GM23338 (cell line): ENCODE data around the gene ADGRG6. TPM values are rescaled to one million over a fixed set of nuclear protein-coding genes. Genes with fewer than 3 reads are reported as not detected.

Experiments
- ATAC-seq: fragments of 200-7000 bp; cut with Tn5 transposase; 3 replicates; pipeline ENCODE4 v1.9.1; 2020
- DNase-seq: peaks from one replicate; pipeline ENCODE4 v3.0.0-alpha.2; 2015; ENCODE audit warnings: low spot score
- H2AFZ ChIP-seq: fragments of 200-600 bp; sonication (generic); 2 replicates; pipeline ENCODE4 v1.8.0; 2016; ENCODE audit warnings: antibody characterized with exemption, mild to moderate bottlenecking, moderate library complexity
- H3F3A ChIP-seq: fragments of 200-600 bp; sonication (generic); replicated peaks from 2 replicates; pipeline ENCODE4 v1.8.0; 2017; ENCODE audit warnings: antibody characterized with exemption, mixed run types, low read depth
- H3K27ac ChIP-seq: fragments of 200-600 bp; sonication (generic); 2 replicates; pipeline ENCODE4 v1.6.1; 2016; ENCODE audit warnings: low read depth
- H3K27me3 ChIP-seq: fragments of 200-600 bp; sonication (generic); 2 replicates; pipeline ENCODE4 v1.8.0; 2016; ENCODE audit warnings: mild to moderate bottlenecking, mixed run types, moderate library complexity; ENCODE audit not compliant: insufficient read depth
- H3K36me3 ChIP-seq: fragments of 200-600 bp; sonication (generic); 2 replicates; pipeline ENCODE4 v1.8.0; 2016; ENCODE audit warnings: mild to moderate bottlenecking; ENCODE audit not compliant: insufficient read depth
- H3K4me1 ChIP-seq: fragments of 200-600 bp; sonication (generic); 2 replicates; pipeline ENCODE4 v1.8.0; 2016; ENCODE audit warnings: mild to moderate bottlenecking, moderate library complexity; ENCODE audit not compliant: insufficient read depth
- H3K4me2 ChIP-seq: fragments of 200-600 bp; sonication (generic); 2 replicates; pipeline ENCODE4 v1.7.1; 2017; ENCODE audit warnings: mixed run types
- H3K4me3 ChIP-seq: fragments of 200-600 bp; sonication (generic); 2 replicates; pipeline ENCODE4 v1.6.1; 2016; ENCODE audit warnings: mixed run types
- H3K79me2 ChIP-seq: fragments of 200-600 bp; sonication (generic); replicated peaks from 2 replicates; pipeline ENCODE4 v1.8.0; 2017; ENCODE audit warnings: mild to moderate bottlenecking; ENCODE audit not compliant: insufficient read depth
- H3K9me2 ChIP-seq: fragments of 200-600 bp; sonication (generic); 2 replicates; pipeline ENCODE4 v1.8.0; 2017; ENCODE audit not compliant: insufficient read depth
- H4K20me1 ChIP-seq: fragments of 200-600 bp; sonication (generic); replicated peaks from 2 replicates; pipeline ENCODE4 v1.8.0; 2017; ENCODE audit warnings: mild to moderate bottlenecking; ENCODE audit not compliant: insufficient read depth
- H3K27ac Mint-ChIP-seq: 2 replicates; pipeline ENCODE4 v1.8.0; 2020; ENCODE audit warnings: inconsistent platforms, mild to moderate bottlenecking, moderate library complexity, mixed read lengths
- H3K27me3 Mint-ChIP-seq: 3 replicates; pipeline ENCODE4 v1.8.0; 2022; ENCODE audit warnings: low read depth, mild to moderate bottlenecking, moderate library complexity, mixed read lengths, inconsistent platforms; ENCODE audit not compliant: insufficient read depth, poor library complexity
- H3K36me3 Mint-ChIP-seq: 3 replicates; pipeline ENCODE4 v1.8.0; 2021; ENCODE audit warnings: low read depth, mild to moderate bottlenecking, inconsistent platforms, moderate library complexity, mixed read lengths
- H3K4me1 Mint-ChIP-seq: 3 replicates; pipeline ENCODE4 v1.8.0; 2020; ENCODE audit warnings: mild to moderate bottlenecking, inconsistent platforms, mixed read lengths
- H3K4me3 Mint-ChIP-seq: 3 replicates; pipeline ENCODE4 v1.8.0; 2021; ENCODE audit warnings: moderate library complexity, mild to moderate bottlenecking, inconsistent platforms, mixed read lengths
- H3K9me3 Mint-ChIP-seq: 3 replicates; pipeline ENCODE4 v1.8.0; 2020; ENCODE audit warnings: moderate library complexity, mild to moderate bottlenecking, inconsistent platforms, mixed read lengths
- CREB1 ChIP-seq: fragments of 250-450 bp; sonication (Bioruptor Pico); IDR thresholded peaks from 2 replicates; pipeline ENCODE4 v1.5.0; 2020; ENCODE audit warnings: low read depth, mild to moderate bottlenecking, moderate library complexity
- EZH2 ChIP-seq: fragments of 200-600 bp; sonication (generic); IDR thresholded peaks from one replicate; pipeline ENCODE4 v1.8.0; 2017; ENCODE audit warnings: antibody characterized with exemption, mild to moderate bottlenecking, low read depth; ENCODE audit not compliant: unreplicated experiment
- JUNB ChIP-seq: IDR thresholded peaks from one replicate; pipeline ENCODE4 v1.6.1; 2016; ENCODE audit warnings: antibody characterized with exemption; ENCODE audit not compliant: unreplicated experiment
- NANOG ChIP-seq: IDR thresholded peaks from 2 replicates; pipeline ENCODE4 v1.6.1; 2016; ENCODE audit warnings: antibody characterized with exemption, borderline replicate concordance
- STAT1 ChIP-seq: IDR thresholded peaks from one replicate; pipeline ENCODE4 v1.6.1; 2016; ENCODE audit warnings: antibody characterized with exemption; ENCODE audit not compliant: unreplicated experiment
- ZNF114 ChIP-seq: fragments of 250-450 bp; sonication (Bioruptor Pico); IDR thresholded peaks from 2 replicates; pipeline ENCODE4 v1.5.0; 2020; ENCODE audit warnings: mild to moderate bottlenecking, moderate library complexity
- ZNF331 ChIP-seq: fragments of 250-450 bp; sonication (Bioruptor Pico); IDR thresholded peaks from 2 replicates; pipeline ENCODE4 v1.5.0; 2020; ENCODE audit warnings: low read depth, mild to moderate bottlenecking, moderate library complexity
- polyA plus RNA-seq: library from polyadenylated mRNA; unstranded; fragments of >200 nt; fragmentation: Nextera tagmentation; extraction: Ambion mirVana; gene quantifications from 2 replicates; pipeline ENCODE4 v1.2.1, GENCODE V29; 2016
- total RNA-seq: library from RNA; depleted of rRNA; stranded (reverse); fragments of >200 nt; shearing (Covaris generic); gene quantifications from 2 replicates; pipeline ENCODE4 v1.2.3, GENCODE V29; 2014
- TF ChIP-seq, protein P1 (sequence below): fragments of 250-450 bp; sonication (Bioruptor Pico); IDR thresholded peaks from 2 replicates; pipeline ENCODE4 v1.5.0; 2020; ENCODE audit warnings: mild to moderate bottlenecking, moderate library complexity
- TF ChIP-seq, protein P2 (sequence below): IDR thresholded peaks from one replicate; pipeline ENCODE4 v1.6.1; 2018; ENCODE audit warnings: antibody characterized with exemption; ENCODE audit not compliant: unreplicated experiment
- TF ChIP-seq, protein P3 (sequence below): IDR thresholded peaks from 2 replicates; pipeline ENCODE4 v1.6.1; 2016; ENCODE audit warnings: antibody characterized with exemption
- TF ChIP-seq, protein P4 (sequence below), 2 experiments: fragments of 200-600 bp in 1 of 2; sonication (generic) in 1 of 2; conservative IDR thresholded peaks; 2 replicates each; pipeline versions ENCODE4 v1.5.1 to v1.6.1; 2016 to 2017; ENCODE audit warnings: antibody characterized with exemption in 2 of 2, low read depth in 2 of 2, mild to moderate bottlenecking in 2 of 2, moderate library complexity in 1 of 2

Gene ADGRG6
- total and polyA plus RNA-seq, 2 experiments from 2014 or later, result 1.3 to 7.7 TPM

DNA sequence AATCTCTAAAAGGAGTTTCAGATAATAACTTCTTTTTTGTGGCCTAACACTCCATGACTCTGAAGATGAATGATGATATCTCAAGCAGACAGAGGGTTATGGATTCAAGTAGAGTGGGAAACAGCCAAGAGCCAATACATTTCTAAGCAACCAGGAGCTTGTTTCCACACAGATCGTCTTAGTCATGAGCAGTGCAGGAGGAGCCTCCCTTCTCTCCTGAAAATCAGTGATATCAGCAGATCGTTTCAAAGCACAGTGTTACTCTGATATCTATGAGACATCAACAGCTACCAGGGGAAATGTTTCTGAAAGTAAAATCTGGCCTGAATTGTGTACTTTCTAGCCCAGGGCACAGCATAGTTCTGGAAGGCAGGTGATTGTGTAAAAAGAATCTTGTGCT is 11.5 kb downstream of the ADGRG6 start (continued):
- TF ChIP-seq, protein P1, sequence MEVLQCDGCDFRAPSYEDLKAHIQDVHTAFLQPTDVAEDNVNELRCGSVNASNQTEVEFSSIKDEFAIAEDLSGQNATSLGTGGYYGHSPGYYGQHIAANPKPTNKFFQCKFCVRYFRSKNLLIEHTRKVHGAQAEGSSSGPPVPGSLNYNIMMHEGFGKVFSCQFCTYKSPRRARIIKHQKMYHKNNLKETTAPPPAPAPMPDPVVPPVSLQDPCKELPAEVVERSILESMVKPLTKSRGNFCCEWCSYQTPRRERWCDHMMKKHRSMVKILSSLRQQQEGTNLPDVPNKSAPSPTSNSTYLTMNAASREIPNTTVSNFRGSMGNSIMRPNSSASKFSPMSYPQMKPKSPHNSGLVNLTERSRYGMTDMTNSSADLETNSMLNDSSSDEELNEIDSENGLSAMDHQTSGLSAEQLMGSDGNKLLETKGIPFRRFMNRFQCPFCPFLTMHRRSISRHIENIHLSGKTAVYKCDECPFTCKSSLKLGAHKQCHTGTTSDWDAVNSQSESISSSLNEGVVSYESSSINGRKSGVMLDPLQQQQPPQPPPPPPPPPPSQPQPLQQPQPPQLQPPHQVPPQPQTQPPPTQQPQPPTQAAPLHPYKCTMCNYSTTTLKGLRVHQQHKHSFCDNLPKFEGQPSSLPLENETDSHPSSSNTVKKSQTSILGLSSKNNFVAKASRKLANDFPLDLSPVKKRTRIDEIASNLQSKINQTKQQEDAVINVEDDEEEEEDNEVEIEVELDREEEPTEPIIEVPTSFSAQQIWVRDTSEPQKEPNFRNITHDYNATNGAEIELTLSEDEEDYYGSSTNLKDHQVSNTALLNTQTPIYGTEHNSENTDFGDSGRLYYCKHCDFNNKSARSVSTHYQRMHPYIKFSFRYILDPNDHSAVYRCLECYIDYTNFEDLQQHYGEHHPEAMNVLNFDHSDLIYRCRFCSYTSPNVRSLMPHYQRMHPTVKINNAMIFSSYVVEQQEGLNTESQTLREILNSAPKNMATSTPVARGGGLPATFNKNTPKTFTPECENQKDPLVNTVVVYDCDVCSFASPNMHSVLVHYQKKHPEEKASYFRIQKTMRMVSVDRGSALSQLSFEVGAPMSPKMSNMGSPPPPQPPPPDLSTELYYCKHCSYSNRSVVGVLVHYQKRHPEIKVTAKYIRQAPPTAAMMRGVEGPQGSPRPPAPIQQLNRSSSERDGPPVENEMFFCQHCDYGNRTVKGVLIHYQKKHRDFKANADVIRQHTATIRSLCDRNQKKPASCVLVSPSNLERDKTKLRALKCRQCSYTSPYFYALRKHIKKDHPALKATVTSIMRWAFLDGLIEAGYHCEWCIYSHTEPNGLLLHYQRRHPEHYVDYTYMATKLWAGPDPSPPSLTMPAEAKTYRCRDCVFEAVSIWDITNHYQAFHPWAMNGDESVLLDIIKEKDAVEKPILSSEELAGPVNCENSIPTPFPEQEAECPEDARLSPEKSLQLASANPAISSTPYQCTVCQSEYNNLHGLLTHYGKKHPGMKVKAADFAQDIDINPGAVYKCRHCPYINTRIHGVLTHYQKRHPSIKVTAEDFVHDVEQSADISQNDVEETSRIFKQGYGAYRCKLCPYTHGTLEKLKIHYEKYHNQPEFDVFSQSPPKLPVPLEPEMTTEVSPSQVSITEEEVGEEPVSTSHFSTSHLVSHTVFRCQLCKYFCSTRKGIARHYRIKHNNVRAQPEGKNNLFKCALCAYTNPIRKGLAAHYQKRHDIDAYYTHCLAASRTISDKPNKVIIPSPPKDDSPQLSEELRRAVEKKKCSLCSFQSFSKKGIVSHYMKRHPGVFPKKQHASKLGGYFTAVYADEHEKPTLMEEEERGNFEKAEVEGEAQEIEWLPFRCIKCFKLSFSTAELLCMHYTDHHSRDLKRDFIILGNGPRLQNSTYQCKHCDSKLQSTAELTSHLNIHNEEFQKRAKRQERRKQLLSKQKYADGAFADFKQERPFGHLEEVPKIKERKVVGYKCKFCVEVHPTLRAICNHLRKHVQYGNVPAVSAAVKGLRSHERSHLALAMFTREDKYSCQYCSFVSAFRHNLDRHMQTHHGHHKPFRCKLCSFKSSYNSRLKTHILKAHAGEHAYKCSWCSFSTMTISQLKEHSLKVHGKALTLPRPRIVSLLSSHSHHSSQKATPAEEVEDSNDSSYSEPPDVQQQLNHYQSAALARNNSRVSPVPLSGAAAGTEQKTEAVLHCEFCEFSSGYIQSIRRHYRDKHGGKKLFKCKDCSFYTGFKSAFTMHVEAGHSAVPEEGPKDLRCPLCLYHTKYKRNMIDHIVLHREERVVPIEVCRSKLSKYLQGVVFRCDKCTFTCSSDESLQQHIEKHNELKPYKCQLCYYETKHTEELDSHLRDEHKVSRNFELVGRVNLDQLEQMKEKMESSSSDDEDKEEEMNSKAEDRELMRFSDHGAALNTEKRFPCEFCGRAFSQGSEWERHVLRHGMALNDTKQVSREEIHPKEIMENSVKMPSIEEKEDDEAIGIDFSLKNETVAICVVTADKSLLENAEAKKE (CRISPR knock-in tag), result no peak

DNA sequence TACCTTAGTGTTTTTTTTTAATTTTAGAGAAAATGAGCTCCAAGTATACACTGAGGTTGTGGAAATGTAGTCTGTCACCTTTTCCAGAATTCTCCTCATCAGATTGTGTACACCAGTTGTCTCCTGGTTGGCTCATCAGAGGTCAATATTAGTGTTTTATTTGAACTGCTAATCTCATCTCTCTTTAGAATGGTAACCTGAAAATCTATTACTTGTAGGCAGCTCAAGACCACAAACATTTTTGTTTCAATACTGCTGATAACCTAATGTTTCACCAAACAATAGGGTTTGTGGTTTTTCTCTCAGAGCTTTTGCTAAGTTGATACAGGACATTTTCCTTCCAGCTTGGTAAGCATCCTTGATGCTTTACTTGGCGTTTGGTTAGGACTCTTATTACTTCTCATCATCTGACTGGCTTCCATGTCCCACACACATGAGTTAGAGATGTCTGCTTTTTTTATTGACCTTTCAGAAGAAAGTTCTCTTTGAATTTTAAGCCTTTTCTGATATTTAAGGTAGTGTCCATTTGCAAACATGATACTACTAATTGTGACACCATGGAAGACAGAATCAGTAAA is 15.1 kb downstream of the ADGRG6 start:
- Mint-ChIP-seq H3K9me3 (no peaks in the 10 kb centered on the region; the same call in 2 of the 3 replicates), H3K27me3 (no peaks in the 10 kb centered on the region), H3K4me1 (peaks cover 9% of the 10 kb centered on the region), H3K27ac (no peak overlapping the region), H3K36me3 (no peaks in the 10 kb centered on the region), H3K4me3 (no peak overlapping the region)
- H3K4me2 ChIP-seq, result no peak overlapping the region
- no peak overlapping the region for H3K4me3 ChIP-seq
- H2AFZ ChIP-seq, result no peak overlapping the region
- no peaks in the 10 kb centered on the region for H3K79me2 ChIP-seq
- ATAC-seq (no peak), DNase-seq (no peak)
- H3K9me2 ChIP-seq, result 0 out of 2 replicates have a peak, but pooled peaks cover 3% of the 10 kb centered on the region
- no peaks in the 10 kb centered on the region for H4K20me1 ChIP-seq
- H3F3A ChIP-seq, result no peaks in the 10 kb centered on the region
- TF ChIP-seq ZNF114 (CRISPR knock-in tag) (no peak), ZNF331 (CRISPR knock-in tag) (no peak), EZH2 (no peak), STAT1 (no peak), CREB1 (CRISPR knock-in tag) (no peak), JUNB (no peak), NANOG (no peak)
- TF ChIP-seq, protein P2, sequence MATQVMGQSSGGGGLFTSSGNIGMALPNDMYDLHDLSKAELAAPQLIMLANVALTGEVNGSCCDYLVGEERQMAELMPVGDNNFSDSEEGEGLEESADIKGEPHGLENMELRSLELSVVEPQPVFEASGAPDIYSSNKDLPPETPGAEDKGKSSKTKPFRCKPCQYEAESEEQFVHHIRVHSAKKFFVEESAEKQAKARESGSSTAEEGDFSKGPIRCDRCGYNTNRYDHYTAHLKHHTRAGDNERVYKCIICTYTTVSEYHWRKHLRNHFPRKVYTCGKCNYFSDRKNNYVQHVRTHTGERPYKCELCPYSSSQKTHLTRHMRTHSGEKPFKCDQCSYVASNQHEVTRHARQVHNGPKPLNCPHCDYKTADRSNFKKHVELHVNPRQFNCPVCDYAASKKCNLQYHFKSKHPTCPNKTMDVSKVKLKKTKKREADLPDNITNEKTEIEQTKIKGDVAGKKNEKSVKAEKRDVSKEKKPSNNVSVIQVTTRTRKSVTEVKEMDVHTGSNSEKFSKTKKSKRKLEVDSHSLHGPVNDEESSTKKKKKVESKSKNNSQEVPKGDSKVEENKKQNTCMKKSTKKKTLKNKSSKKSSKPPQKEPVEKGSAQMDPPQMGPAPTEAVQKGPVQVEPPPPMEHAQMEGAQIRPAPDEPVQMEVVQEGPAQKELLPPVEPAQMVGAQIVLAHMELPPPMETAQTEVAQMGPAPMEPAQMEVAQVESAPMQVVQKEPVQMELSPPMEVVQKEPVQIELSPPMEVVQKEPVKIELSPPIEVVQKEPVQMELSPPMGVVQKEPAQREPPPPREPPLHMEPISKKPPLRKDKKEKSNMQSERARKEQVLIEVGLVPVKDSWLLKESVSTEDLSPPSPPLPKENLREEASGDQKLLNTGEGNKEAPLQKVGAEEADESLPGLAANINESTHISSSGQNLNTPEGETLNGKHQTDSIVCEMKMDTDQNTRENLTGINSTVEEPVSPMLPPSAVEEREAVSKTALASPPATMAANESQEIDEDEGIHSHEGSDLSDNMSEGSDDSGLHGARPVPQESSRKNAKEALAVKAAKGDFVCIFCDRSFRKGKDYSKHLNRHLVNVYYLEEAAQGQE, result no peak
- TF ChIP-seq, protein P3, sequence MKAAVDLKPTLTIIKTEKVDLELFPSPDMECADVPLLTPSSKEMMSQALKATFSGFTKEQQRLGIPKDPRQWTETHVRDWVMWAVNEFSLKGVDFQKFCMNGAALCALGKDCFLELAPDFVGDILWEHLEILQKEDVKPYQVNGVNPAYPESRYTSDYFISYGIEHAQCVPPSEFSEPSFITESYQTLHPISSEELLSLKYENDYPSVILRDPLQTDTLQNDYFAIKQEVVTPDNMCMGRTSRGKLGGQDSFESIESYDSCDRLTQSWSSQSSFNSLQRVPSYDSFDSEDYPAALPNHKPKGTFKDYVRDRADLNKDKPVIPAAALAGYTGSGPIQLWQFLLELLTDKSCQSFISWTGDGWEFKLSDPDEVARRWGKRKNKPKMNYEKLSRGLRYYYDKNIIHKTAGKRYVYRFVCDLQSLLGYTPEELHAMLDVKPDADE, result no peak
- TF ChIP-seq, protein P4, sequence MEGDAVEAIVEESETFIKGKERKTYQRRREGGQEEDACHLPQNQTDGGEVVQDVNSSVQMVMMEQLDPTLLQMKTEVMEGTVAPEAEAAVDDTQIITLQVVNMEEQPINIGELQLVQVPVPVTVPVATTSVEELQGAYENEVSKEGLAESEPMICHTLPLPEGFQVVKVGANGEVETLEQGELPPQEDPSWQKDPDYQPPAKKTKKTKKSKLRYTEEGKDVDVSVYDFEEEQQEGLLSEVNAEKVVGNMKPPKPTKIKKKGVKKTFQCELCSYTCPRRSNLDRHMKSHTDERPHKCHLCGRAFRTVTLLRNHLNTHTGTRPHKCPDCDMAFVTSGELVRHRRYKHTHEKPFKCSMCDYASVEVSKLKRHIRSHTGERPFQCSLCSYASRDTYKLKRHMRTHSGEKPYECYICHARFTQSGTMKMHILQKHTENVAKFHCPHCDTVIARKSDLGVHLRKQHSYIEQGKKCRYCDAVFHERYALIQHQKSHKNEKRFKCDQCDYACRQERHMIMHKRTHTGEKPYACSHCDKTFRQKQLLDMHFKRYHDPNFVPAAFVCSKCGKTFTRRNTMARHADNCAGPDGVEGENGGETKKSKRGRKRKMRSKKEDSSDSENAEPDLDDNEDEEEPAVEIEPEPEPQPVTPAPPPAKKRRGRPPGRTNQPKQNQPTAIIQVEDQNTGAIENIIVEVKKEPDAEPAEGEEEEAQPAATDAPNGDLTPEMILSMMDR (conservative IDR thresholded peaks at IDR 0.05; ENCODE audit: low read depth in 2 of 2), result no peak
- H3K27ac ChIP-seq, result no peak overlapping the region
- H3K27me3 ChIP-seq, result no peaks in the 10 kb centered on the region
- H3K36me3 ChIP-seq, result no peaks in the 10 kb centered on the region
- H3K4me1 ChIP-seq, result no peaks in the 10 kb centered on the region
